Measurements from ENCODE around the gene IL5.

DNA sequence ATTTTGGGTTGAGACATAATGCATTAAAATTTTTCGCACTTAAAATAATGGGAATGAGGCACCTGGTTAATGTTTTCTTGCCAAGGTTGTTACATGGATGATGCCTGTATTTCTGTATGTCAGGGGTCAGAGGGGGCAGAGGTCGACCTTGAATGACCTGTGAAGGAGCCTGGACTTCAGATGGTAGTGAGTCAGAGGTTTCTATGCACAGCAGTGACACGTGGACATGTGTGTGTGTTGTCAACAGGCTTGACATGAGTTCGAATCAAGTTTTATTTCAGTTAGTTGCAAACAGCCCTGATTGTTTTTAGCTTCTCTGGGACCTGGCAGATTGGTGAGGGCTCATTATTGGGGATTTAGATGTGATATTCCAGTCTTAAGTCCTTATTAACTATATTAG, 3.6 kb downstream of the IL5 start:
- TF ChIP-seq, protein P1, sequence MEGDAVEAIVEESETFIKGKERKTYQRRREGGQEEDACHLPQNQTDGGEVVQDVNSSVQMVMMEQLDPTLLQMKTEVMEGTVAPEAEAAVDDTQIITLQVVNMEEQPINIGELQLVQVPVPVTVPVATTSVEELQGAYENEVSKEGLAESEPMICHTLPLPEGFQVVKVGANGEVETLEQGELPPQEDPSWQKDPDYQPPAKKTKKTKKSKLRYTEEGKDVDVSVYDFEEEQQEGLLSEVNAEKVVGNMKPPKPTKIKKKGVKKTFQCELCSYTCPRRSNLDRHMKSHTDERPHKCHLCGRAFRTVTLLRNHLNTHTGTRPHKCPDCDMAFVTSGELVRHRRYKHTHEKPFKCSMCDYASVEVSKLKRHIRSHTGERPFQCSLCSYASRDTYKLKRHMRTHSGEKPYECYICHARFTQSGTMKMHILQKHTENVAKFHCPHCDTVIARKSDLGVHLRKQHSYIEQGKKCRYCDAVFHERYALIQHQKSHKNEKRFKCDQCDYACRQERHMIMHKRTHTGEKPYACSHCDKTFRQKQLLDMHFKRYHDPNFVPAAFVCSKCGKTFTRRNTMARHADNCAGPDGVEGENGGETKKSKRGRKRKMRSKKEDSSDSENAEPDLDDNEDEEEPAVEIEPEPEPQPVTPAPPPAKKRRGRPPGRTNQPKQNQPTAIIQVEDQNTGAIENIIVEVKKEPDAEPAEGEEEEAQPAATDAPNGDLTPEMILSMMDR (conservative IDR thresholded peaks at IDR 0.05; ENCODE audit: low read length), result no peak
- TF ChIP-seq EZH2phosphoT487 (IDR thresholded peaks at IDR 0.05; ENCODE audit: borderline replicate concordance, low read depth, low read length), result no peak
